Loucy (cell line): Measurements from ENCODE around the gene BMP6.

Experiments used
- EZH2phosphoT487 ChIP-seq: fragments of 200-600 bp; IDR thresholded peaks from 2 replicates; pipeline ENCODE4 v1.6.1; 2018; ENCODE audit warnings: antibody characterized with exemption, mild to moderate bottlenecking, moderate library complexity, borderline replicate concordance
- TF ChIP-seq, protein P1 (sequence below): fragments of 200-600 bp; sonication (generic); conservative IDR thresholded peaks from 2 replicates; pipeline ENCODE4 v1.5.1; 2014; ENCODE audit warnings: mild to moderate bottlenecking, antibody characterized with exemption, low read length

DNA sequence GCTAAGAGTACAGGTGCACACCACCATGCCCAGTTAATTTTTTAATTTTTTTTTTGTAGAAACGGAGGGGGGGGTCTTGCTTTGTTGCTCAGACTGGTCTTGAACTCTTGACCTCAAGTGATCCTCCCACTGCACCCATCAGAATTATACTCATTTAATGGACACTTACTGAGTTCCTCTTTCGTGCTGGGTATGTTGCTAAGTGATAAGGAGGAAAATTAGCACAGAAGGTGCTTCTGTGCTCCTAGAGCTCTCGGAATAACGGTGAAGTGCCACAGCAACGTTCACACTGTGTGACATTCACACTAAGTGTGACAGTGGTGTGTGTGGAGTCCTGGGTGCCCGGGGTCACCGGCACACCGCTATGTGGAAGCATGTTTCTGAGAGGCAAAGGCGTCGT, 32.1 kb upstream of the BMP6 start:
- TF ChIP-seq, protein P1, sequence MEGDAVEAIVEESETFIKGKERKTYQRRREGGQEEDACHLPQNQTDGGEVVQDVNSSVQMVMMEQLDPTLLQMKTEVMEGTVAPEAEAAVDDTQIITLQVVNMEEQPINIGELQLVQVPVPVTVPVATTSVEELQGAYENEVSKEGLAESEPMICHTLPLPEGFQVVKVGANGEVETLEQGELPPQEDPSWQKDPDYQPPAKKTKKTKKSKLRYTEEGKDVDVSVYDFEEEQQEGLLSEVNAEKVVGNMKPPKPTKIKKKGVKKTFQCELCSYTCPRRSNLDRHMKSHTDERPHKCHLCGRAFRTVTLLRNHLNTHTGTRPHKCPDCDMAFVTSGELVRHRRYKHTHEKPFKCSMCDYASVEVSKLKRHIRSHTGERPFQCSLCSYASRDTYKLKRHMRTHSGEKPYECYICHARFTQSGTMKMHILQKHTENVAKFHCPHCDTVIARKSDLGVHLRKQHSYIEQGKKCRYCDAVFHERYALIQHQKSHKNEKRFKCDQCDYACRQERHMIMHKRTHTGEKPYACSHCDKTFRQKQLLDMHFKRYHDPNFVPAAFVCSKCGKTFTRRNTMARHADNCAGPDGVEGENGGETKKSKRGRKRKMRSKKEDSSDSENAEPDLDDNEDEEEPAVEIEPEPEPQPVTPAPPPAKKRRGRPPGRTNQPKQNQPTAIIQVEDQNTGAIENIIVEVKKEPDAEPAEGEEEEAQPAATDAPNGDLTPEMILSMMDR: no peak
- TF ChIP-seq EZH2phosphoT487: no peak
